Brain microvascular endothelial cell (primary cell): ENCODE data around the gene KLHL4.
A peak's percentile ranks its signal among the peaks of the same experiment; 100 is the strongest.

Experiments
- DNase-seq: peaks from one replicate; pipeline ENCODE4 v3.0.0-alpha.2; 2020
- H3K27ac ChIP-seq: fragments of 250-450 bp; sonication (Bioruptor Pico); 2 replicates; pipeline ENCODE4 v1.5.1; 2020; ENCODE audit warnings: mild to moderate bottlenecking, moderate library complexity
- H3K27me3 ChIP-seq: fragments of 250-450 bp; sonication (Bioruptor Pico); replicated peaks from 2 replicates; pipeline ENCODE4 v1.5.1; 2020; ENCODE audit warnings: mild to moderate bottlenecking
- H3K36me3 ChIP-seq: fragments of 250-450 bp; sonication (Bioruptor Pico); replicated peaks from 2 replicates; pipeline ENCODE4 v1.5.1; 2020; ENCODE audit warnings: mild to moderate bottlenecking
- H3K4me3 ChIP-seq: 2 replicates; pipeline ENCODE4 v1.5.1; 2011; ENCODE audit warnings: low read depth, mild to moderate bottlenecking, control low read depth, low read length, moderate library complexity
- in situ Hi-C: cut with HindIII; loops from 2 replicates; pipeline ENCODE4 v1.10.0; 2017; ENCODE audit warnings: low sequenced_read_pairs, low pct_ligation_motif_present
- TF ChIP-seq, protein P1 (sequence below): IDR thresholded peaks from 2 replicates; pipeline ENCODE4 v1.5.1; 2011; ENCODE audit warnings: low read depth, mild to moderate bottlenecking, moderate library complexity, low read length, control low read depth, inconsistent platforms; ENCODE audit errors: missing control alignments

KLHL4 gene

DNA sequence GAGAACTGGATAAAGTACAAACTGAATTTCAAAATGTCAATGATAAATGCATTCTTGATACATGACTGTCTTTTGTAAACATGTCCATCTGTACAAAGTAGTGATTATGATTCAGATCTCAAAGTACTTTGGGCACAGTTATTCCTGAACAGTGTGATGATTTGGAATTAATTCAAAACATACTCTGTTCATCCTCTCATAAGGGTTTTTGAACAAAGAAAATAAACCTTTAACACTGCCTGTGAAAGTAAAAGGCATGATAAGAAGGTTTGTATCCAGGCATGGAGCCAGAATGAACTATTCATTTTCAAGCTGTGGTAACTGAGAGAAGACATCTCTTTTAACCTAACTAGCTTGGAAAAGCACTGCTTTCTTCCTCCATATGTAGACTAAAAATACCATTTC is 883 bp upstream of the KLHL4 start:
- peak; percentile 47 for DNase-seq
- in situ Hi-C loops, result no loop called here
- TF ChIP-seq, protein P1, sequence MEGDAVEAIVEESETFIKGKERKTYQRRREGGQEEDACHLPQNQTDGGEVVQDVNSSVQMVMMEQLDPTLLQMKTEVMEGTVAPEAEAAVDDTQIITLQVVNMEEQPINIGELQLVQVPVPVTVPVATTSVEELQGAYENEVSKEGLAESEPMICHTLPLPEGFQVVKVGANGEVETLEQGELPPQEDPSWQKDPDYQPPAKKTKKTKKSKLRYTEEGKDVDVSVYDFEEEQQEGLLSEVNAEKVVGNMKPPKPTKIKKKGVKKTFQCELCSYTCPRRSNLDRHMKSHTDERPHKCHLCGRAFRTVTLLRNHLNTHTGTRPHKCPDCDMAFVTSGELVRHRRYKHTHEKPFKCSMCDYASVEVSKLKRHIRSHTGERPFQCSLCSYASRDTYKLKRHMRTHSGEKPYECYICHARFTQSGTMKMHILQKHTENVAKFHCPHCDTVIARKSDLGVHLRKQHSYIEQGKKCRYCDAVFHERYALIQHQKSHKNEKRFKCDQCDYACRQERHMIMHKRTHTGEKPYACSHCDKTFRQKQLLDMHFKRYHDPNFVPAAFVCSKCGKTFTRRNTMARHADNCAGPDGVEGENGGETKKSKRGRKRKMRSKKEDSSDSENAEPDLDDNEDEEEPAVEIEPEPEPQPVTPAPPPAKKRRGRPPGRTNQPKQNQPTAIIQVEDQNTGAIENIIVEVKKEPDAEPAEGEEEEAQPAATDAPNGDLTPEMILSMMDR, result no peak
- Histone ChIP-seq H3K27ac (peak overlapping the region; percentile 29), H3K27me3 (no peaks in the 10 kb centered on the region), H3K4me3 (no peak overlapping the region), H3K36me3 (no peaks in the 10 kb centered on the region)

DNA sequence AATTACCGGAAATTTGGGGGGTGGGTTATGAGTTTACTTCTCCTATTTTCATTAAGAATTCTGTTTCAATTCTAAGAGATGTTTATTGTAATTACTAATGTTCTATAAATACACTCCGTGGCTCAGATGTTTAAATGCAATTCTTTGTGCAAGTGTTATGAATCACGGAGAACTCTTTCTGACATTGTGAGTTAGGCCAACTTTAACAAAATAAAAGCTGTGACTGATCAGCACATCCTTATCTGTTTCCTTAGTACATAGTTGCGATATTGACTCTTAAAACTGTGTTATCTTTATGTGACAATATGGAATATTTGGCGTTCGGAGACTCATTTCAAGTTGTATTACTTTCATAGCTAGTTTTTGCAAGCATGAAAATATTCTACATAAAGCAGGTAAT is 902 bp downstream of the KLHL4 start:
- Histone ChIP-seq H3K36me3 (no peaks in the 10 kb centered on the region), H3K4me3 (peak overlapping the region; percentile 64), H3K27ac (peak overlapping the region; percentile 56), H3K27me3 (no peaks in the 10 kb centered on the region)
- in situ Hi-C loops, result no loop called here
- TF ChIP-seq, protein P1, result no peak
- no peak for DNase-seq

DNA sequence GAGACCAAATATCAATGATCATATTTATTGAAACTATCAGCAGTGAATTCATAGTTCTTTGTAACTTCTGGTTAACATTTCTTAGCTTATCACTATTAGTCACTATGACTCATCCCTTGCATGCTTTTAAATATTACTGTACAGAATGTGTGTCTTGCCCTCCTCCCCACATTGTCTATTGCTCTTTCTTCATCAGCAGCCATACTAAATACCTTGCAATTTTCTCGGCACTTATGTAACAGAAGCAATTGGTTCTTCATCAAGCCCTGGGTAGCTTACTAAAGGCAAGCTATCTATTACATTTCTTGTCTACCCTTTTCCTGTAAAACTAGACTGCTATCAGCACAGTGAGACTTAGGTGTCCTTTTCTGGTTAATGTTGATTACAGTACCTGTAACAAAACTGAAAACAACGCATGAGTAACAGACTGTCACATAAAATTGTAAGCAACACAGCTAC is 8.2 kb downstream of the KLHL4 start:
- H3K27ac ChIP-seq, result no peak overlapping the region
- in situ Hi-C loops, result no loop called here
- H3K27me3 ChIP-seq, result no peaks in the 10 kb centered on the region
- H3K4me3 ChIP-seq, result no peak overlapping the region
- TF ChIP-seq, protein P1, result no peak
- DNase-seq, result peak; percentile 36
- no peaks in the 10 kb centered on the region for H3K36me3 ChIP-seq

DNA sequence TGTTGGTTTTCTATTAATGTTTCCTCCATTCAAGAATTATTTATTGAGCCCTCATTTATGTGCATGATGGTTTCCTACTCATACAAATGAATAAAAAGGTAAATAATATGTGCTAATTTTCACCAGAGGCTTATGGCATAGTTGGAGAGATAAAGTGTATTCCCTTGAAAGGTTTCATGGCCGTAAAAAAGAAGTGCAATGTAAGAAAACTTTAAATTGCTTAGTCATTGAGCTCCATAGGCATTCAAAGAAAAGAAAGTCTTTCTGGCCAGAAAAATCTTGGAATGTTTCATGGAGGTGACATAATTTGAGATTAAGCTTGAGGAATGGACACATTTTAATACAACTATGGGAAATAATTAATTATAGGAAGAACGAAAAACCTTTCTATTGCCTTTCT is 8.7 kb downstream of the KLHL4 start:
- Histone ChIP-seq H3K27me3 (no peaks in the 10 kb centered on the region), H3K4me3 (no peak overlapping the region), H3K36me3 (no peaks in the 10 kb centered on the region), H3K27ac (no peak overlapping the region)
- DNase-seq, result no peak
- TF ChIP-seq, protein P1, result no peak
- in situ Hi-C loops, result no loop called here

DNA sequence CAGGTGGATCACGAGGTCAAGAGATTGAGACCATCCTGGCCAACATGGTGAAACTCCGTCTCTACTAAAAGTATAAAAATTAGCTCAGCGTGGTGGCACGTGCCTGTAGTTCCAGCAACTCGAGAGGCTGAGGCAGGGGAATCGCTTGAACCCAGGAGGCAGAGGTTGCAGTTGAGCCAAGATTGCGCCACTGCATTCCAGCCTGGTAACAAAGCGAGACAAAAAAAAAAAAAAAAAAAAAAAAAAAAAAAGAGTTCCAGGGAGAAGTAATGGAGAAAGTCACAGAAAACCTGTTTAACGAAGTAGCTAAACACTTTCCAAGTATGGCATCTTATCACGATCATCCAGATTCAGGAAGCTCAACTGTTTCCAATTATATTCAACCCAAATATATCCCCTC is 10.9 kb downstream of the KLHL4 start:
- no peak overlapping the region for H3K4me3 ChIP-seq
- DNase-seq, result no peak
- H3K27me3 ChIP-seq, result no peaks in the 10 kb centered on the region
- TF ChIP-seq, protein P1, result no peak
- H3K27ac ChIP-seq, result no peak overlapping the region
- no peaks in the 10 kb centered on the region for H3K36me3 ChIP-seq
- in situ Hi-C loops, result no loop called here

GRCh38 chrX:87571964-87572363 is 54.4 kb downstream of the KLHL4 start:
- in situ Hi-C loops, result no loop called here
- DNase-seq, result no peak
- H3K27me3 ChIP-seq, result no peaks in the 10 kb centered on the region
- no peaks in the 10 kb centered on the region for H3K36me3 ChIP-seq
- no peak overlapping the region for H3K27ac ChIP-seq
- no peak overlapping the region for H3K4me3 ChIP-seq
- TF ChIP-seq, protein P1, result no peak
